ENCODE results near the gene CAMSAP1.

- TF ChIP-seq CTCF (conservative IDR thresholded peaks at IDR 0.05) = no peak
- TF ChIP-seq ZFX (IDR thresholded peaks at IDR 0.05) = no peak
These were observed 19.3 kb upstream of the CAMSAP1 start for GRCh38 chr9:135926402-135927194.

Measured in C4-2B (cell line).